GM21717 (cell line): Measurements from ENCODE around the gene IL13RA1.
"Not testable (repeated sequence)": the region's sequence is repeated elsewhere in the genome, so short reads cannot be mapped to it uniquely, and the experiment has no call there.

Source experiments
- ATAC-seq: cut with Tn5 transposase; IDR thresholded peaks from one replicate; pipeline ENCODE4 v1.9.1; 2021; ENCODE audit warnings: mild to moderate bottlenecking, moderate library complexity; ENCODE audit not compliant: unreplicated experiment

The IL13RA1 gene

DNA sequence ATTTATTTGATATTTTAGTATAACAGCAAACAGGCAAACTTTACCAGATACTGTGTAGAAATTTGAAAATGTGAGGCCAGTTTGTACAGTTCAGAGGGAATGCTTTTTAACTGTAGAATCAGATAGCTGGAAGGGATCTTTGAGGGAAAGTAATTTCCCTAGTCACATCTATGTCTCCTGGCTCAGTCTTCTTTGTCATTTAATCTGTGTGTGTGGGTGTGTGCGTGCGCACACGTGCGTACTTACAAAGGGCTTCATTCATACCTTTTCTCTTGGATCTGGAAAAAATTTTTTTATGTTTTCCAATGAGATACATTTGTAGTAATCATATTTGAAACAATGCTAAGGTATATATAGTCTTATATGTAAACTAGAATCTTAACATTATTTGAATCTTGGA, 44.6 kb downstream of the IL13RA1 start:
- no peak for ATAC-seq

GRCh38 chrX:118773782-118774181, 46.4 kb downstream of the IL13RA1 start:
- ATAC-seq, result no peak

- ATAC-seq, result no peak
These were observed 52.2 kb downstream of the IL13RA1 start for GRCh38 chrX:118779581-118779980.

- ATAC-seq, result no peak
These were observed 53.1 kb downstream of the IL13RA1 start for GRCh38 chrX:118780509-118780908.

- ATAC-seq, result no peak
These were observed 53.5 kb downstream of the IL13RA1 start for GRCh38 chrX:118780911-118781310.

GRCh38 chrX:118795528-118796280, 68.3 kb downstream of the IL13RA1 start:
- no peak for ATAC-seq

GRCh38 chrX:118802857-118803256, 75.5 kb downstream of the IL13RA1 start:
- ATAC-seq, result no peak

DNA sequence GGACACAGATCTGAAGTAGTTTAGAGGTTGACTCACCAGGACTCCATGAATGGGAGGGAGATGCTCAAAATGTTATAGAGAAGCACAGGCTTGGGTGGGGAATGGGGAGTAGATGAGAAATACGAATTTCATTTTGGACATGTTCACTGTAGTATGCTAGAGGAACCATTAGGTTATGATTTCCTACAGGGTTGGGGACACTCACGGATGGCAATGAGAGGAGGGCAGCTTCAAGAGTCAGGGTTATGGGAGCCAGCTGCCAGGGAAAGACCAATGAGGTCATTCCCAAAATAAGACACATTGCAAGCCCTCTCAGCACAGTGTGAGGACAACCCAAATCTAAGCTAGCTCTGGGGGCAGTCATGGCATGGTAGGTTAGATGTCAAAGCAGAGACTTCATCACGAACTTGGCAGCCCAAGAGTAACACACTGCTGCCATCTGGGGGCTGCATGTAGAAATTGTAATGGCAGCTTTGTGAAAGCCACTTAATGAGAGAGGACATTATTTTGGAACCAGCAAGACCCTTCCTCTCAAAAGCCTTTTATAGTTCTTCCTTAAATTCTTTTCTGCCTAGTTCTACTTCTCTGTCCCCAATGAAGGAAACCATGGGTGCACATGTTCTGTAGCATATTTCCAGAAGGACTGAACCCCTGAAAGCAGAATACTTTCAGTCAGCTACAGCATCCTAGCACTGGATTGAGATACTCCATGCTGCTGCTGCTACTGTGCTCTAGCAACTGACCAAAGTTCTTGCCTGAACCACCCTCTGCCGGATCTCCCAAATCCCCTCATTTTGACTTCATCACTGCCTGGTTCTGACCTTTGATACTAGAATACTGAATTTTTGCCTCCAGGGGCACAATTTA, 80.0 kb downstream of the IL13RA1 start:
- ATAC-seq, result no peak

GRCh38 chrX:118817257-118817656, 89.9 kb downstream of the IL13RA1 start:
- not testable (repeated sequence) for ATAC-seq

- no peak for ATAC-seq
These were observed 96.1 kb downstream of the IL13RA1 start, which contains the start of gene ZCCHC12 for GRCh38 chrX:118823263-118824172. TSS of gene ZCCHC12 (plus strand) at chrX:118823824. CDS start at chrX:118825245, 1,421 bp downstream.

DNA sequence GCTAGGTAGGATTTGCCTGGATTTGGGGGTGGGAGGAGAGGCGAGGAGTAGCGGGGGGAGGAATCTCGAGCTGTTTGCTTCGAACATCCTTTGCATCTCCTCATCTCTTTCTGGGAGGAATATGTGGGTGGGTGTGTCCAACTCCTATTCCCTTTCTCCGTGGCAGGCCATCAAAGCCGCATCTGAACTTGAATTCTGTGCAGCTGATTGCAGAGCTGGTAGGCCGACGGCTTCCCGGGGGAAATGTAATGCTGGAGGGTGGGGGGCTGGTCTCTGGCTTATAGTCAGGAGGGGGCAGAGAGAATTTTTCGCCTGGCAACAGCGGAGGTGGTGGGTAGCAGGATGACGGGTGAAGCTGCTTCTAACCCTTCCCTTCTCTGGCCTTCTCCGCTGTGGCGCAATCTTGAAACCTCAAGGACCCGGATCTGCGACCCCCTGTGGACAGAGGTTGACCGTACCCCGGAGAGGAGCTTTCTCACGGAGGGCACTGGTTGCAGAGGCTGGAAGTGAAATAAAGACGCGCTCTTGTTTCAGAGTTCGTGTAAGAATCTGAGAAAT, 96.8 kb downstream of the IL13RA1 start:
- ATAC-seq, result no peak

DNA sequence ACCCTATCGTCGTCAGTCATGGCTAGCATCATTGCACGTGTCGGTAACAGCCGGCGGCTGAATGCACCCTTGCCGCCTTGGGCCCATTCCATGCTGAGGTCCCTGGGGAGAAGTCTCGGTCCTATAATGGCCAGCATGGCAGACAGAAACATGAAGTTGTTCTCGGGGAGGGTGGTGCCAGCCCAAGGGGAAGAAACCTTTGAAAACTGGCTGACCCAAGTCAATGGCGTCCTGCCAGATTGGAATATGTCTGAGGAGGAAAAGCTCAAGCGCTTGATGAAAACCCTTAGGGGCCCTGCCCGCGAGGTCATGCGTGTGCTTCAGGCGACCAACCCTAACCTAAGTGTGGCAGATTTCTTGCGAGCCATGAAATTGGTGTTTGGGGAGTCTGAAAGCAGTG, 97.8 kb downstream of the IL13RA1 start:
- no peak for ATAC-seq

DNA sequence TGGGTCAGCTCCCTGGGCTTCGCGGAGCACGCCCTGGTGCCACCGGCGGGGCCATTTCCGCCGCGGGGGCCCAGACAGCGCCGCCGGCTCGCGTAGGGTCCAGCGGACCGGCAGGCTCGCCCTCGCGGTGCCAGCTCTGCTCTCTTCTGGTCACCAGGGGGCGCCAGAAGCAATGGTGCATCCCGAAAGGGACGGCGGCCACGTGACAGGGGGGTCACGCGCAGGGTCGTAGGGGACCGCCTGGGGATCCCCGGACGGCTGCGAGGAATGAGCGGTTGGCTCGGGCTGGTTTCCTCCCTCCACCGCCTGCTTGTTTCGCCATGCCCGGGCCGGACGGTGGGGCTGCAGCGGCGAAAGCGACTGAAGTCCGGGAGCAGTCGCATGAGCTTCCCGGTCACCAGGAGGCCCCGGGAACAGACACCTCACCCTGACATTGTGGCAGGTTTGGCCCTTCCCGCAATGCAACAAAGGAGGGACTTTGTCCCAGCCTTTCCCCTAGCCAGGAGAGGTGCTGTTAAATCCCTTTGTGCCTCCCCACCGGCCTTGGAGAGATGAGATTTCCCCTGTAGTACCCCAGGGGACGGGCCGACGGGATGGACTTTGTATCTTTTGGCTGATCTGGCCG, 112.0 kb downstream of the IL13RA1 start:
- ATAC-seq, result no peak
